Liver (tissue), 9 donors: ENCODE measurements around the gene PDK4. TPM values are rescaled to one million over a fixed set of nuclear protein-coding genes. Genes with fewer than 3 reads are reported as not detected.

Source experiments
- DNase-seq: peaks from one replicate; pipeline ENCODE4 v3.0.0-alpha.2; 2017; ENCODE audit warnings: low spot score
- H3K27ac ChIP-seq, 2 donors: one replicate each; pipeline ENCODE4 v1.7.0; 2013; ENCODE audit warnings: inconsistent platforms in 2 of 2, low read length in 2 of 2, control low read depth in 1 of 2, low read depth in 1 of 2, mild to moderate bottlenecking in 1 of 2
- H3K27me3 ChIP-seq, 4 donors: one replicate each; pipeline versions ENCODE4 v1.6.1 to v1.7.0; 2013; ENCODE audit warnings: low read length in 3 of 4, inconsistent platforms in 1 of 4, mild to moderate bottlenecking in 1 of 4, moderate library complexity in 1 of 4; ENCODE audit not compliant: control insufficient read depth in 4 of 4, insufficient read depth in 4 of 4
- H3K36me3 ChIP-seq, 4 donors: one replicate each; pipeline versions ENCODE4 v1.6.1 to v1.7.0; 2013; ENCODE audit warnings: low read length in 3 of 4, mild to moderate bottlenecking in 3 of 4, low read depth in 1 of 4, moderate library complexity in 1 of 4; ENCODE audit not compliant: control insufficient read depth in 4 of 4, insufficient read depth in 3 of 4
- H3K4me1 ChIP-seq, 4 donors: one replicate each; pipeline versions ENCODE4 v1.6.1 to v1.7.0; 2013; ENCODE audit warnings: low read length in 3 of 4, mild to moderate bottlenecking in 3 of 4, moderate library complexity in 1 of 4; ENCODE audit not compliant: control insufficient read depth in 4 of 4, insufficient read depth in 4 of 4
- H3K4me3 ChIP-seq, 3 donors: one replicate each; pipeline versions ENCODE4 v1.6.1 to v1.7.0; 2013; ENCODE audit warnings: low read length in 3 of 3, control low read depth in 1 of 3, low read depth in 1 of 3, mild to moderate bottlenecking in 1 of 3
- H3K9ac ChIP-seq, 2 donors: one replicate each; pipeline ENCODE4 v1.7.0; 2013; ENCODE audit warnings: low read length in 2 of 2, mild to moderate bottlenecking in 2 of 2, moderate library complexity in 2 of 2, control low read depth in 1 of 2, low read depth in 1 of 2
- H3K9me3 ChIP-seq, 4 donors: one replicate each; pipeline versions ENCODE4 v1.6.1 to v1.7.0; 2013; ENCODE audit warnings: low read length in 3 of 4; ENCODE audit not compliant: control insufficient read depth in 4 of 4
- CTCF ChIP-seq: fragments of 150-350 bp; IDR thresholded peaks from 2 replicates; pipeline ENCODE4 v1.5.1; 2017; ENCODE audit warnings: improper control_type of control experiment, low read depth, low read length; ENCODE audit not compliant: missing input control
- EGR1 ChIP-seq, 2 donors: IDR thresholded peaks; 2 replicates each; pipeline ENCODE4 v1.6.1; 2016 to 2018; ENCODE audit warnings: antibody characterized with exemption in 2 of 2, low read depth in 2 of 2
- FOXA1 ChIP-seq: IDR thresholded peaks from 2 replicates; pipeline ENCODE4 v1.6.1; 2016; ENCODE audit warnings: antibody characterized with exemption
- FOXA2 ChIP-seq: IDR thresholded peaks from 2 replicates; pipeline ENCODE4 v1.6.1; 2016; ENCODE audit warnings: antibody characterized with exemption
- GABPA ChIP-seq, 2 donors: IDR thresholded peaks in 1 of 2; conservative IDR thresholded peaks in 1 of 2; 2 replicates each; pipeline ENCODE4 v1.6.1; 2016; ENCODE audit warnings: antibody characterized with exemption in 2 of 2, mild to moderate bottlenecking in 1 of 2, moderate library complexity in 1 of 2
- HNF4A ChIP-seq, 2 donors: conservative IDR thresholded peaks; 2 replicates each; pipeline ENCODE4 v1.6.1; 2016; ENCODE audit warnings: antibody characterized with exemption in 2 of 2, mild to moderate bottlenecking in 2 of 2
- HNF4G ChIP-seq: IDR thresholded peaks from 2 replicates; pipeline ENCODE4 v1.6.1; 2016; ENCODE audit warnings: antibody characterized with exemption
- JUND ChIP-seq, 2 donors: IDR thresholded peaks; 2 replicates each; pipeline ENCODE4 v1.6.1; 2016; ENCODE audit warnings: antibody characterized with exemption in 2 of 2
- NR2F2 ChIP-seq: IDR thresholded peaks from 2 replicates; pipeline ENCODE4 v1.6.1; 2016; ENCODE audit warnings: antibody characterized with exemption
- RAD21 ChIP-seq, 2 donors: IDR thresholded peaks; 2 replicates each; pipeline ENCODE4 v1.6.1; 2016; ENCODE audit warnings: antibody characterized with exemption in 2 of 2, mild to moderate bottlenecking in 2 of 2
- REST ChIP-seq: IDR thresholded peaks from 2 replicates; pipeline ENCODE4 v1.6.1; 2016; ENCODE audit warnings: antibody characterized with exemption, mild to moderate bottlenecking
- RXRA ChIP-seq, 2 donors: IDR thresholded peaks; 2 replicates each; pipeline ENCODE4 v1.6.1; 2017 to 2018; ENCODE audit warnings: antibody characterized with exemption in 2 of 2, mild to moderate bottlenecking in 1 of 2
- SP1 ChIP-seq: IDR thresholded peaks from 2 replicates; pipeline ENCODE4 v1.6.1; 2018; ENCODE audit warnings: antibody characterized with exemption, mild to moderate bottlenecking
- TAF1 ChIP-seq: conservative IDR thresholded peaks from 2 replicates; pipeline ENCODE4 v1.6.1; 2016; ENCODE audit warnings: antibody characterized with exemption, mild to moderate bottlenecking
- YY1 ChIP-seq: IDR thresholded peaks from 2 replicates; pipeline ENCODE4 v1.6.1; 2016; ENCODE audit warnings: antibody characterized with exemption, mild to moderate bottlenecking
- ZBTB33 ChIP-seq: IDR thresholded peaks from 2 replicates; pipeline ENCODE4 v1.6.1; 2016; ENCODE audit warnings: antibody characterized with exemption
- WGBS: extraction: QIAGEN DNeasy Blood & Tissue Kit; methylation state at CpG from one replicate; pipeline ENCODE4 v1.1.7; 2013; 5-methylcytosine and 5-hydroxymethylcytosine counted together
- polyA plus RNA-seq, 2 donors: library from polyadenylated mRNA; stranded (reverse) in 1 of 2; unstranded in 1 of 2; fragments of 200-250 nt in 1 of 2; fragments of >200 nt in 1 of 2; fragmentation: Nextera tagmentation in 1 of 2; extraction: Ambion mirVana in 1 of 2; gene quantifications; one replicate each; pipeline versions ENCODE4 v1.2.1 to v1.2.3, GENCODE V29; 2013 to 2015
- total RNA-seq, 2 donors: library from RNA; depleted of rRNA; stranded (reverse); fragments of >200 nt; gene quantifications; one replicate each; pipeline ENCODE4 v1.2.3, GENCODE V29; 2014
- TF ChIP-seq, protein P1 (sequence below): IDR thresholded peaks from 2 replicates; pipeline ENCODE4 v1.6.1; 2016; ENCODE audit warnings: antibody characterized with exemption
- donor health status: healthy.
- donor health status: healthy.
- donor health status: healthy.
- donor health status: healthy.
- donor health status: healthy.

The PDK4 gene
- total and polyA plus RNA-seq, 4 donors: 6.3 to 116 (median 50.0) TPM

DNA sequence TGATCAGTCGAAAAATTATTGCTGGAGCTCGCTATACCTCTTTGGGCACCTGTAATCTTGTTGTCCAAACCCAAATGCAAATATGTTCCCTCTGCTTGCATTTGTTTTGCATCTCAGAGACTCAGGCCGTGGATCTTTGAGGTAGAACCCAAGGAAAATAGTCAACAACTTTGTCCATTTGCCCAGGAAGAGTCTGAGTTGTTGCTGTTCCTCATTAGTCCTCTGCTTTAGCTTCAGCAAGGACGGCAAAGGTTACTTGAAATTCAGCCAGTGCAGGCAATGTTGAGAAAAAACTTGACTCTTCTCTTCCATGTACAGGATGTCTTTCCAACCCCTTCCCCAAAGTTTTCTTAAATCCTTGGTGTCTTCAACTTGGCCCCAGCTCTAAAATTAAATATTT is 45.8 kb downstream of the PDK4 start:
- DNase-seq: no peak
- peak overlapping the region in 1 of 3 donors; percentile 5 for H3K4me3 ChIP-seq
- H3K9me3 ChIP-seq: no peaks in the 10 kb centered on the region
- peak overlapping the region in 1 of 2 donors; percentile 8 for H3K9ac ChIP-seq
- TF ChIP-seq REST: no peak
- no peak for TF ChIP-seq JUND (IDR thresholded peaks at IDR 0.05)
- no peak for TF ChIP-seq HNF4G
- no peak for TF ChIP-seq CTCF
- no peak for TF ChIP-seq RAD21 (IDR thresholded peaks at IDR 0.05)
- no peak for TF ChIP-seq FOXA1
- no peak for TF ChIP-seq GABPA (IDR thresholded peaks at IDR 0.05 in 1 of 2, conservative IDR thresholded peaks at IDR 0.05 in 1 of 2)
- TF ChIP-seq RXRA (IDR thresholded peaks at IDR 0.05): no peak
- TF ChIP-seq YY1: no peak
- no peak for TF ChIP-seq ZBTB33
- TF ChIP-seq TAF1: no peak
- TF ChIP-seq SP1: no peak
- no peak for TF ChIP-seq FOXA2
- TF ChIP-seq EGR1 (IDR thresholded peaks at IDR 0.05; ENCODE audit: low read depth in 2 of 2): no peak
- no peak for TF ChIP-seq NR2F2
- TF ChIP-seq, protein P1, sequence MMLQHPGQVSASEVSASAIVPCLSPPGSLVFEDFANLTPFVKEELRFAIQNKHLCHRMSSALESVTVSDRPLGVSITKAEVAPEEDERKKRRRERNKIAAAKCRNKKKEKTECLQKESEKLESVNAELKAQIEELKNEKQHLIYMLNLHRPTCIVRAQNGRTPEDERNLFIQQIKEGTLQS: no peak
- TF ChIP-seq HNF4A (conservative IDR thresholded peaks at IDR 0.05): no peak
- H3K4me1 ChIP-seq: peaks cover 29 to 73% (median 63%) of the 10 kb centered on the region in 4 donors
- H3K36me3 ChIP-seq: no peaks in the 10 kb centered on the region
- H3K27me3 ChIP-seq: no peaks in the 10 kb centered on the region
- 21% methylated on average over 4 of the region's 4 CpGs for WGBS
- H3K27ac ChIP-seq: peak overlapping the region; percentile 71 to 81
